ENCODE measurements around the gene CPNE2. TPM values are rescaled to one million over a fixed set of nuclear protein-coding genes. Genes with fewer than 3 reads are reported as not detected.

Gene CPNE2
- total RNA-seq, 1 donor from 2014 or later: 3.4 TPM

DNA sequence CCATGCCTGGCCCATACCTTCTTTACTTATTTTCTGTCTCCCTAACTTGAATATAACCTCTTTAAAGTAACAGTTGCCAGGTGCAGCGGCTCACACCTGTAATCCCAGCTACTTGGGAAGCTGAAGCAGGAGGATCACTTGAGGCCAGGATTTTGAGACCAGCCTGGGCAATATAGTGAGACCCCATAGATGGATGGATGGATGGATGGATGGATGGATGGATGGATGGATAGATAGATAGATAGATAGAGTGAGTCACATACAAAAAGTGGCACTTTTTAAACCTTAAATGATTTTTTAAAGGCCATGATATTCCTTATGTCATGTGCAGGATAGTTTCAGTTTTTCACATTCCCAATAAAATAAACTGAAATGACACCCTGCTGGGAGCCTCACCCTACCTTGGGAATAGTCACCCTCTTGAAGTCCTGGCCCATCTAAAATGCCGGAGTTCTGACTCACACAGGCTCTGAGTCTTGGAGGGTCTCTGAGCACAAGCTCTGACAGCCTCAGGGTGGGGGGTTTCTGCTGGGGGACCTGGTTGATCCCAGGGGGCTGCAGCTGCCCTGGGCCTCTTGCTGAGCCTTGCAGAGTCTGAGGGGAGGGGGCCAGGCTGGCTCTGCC, 26.2 kb downstream of the CPNE2 start:
- Mint-ChIP-seq H3K9me3 (ENCODE audit: unreplicated experiment) (peaks cover 2% of the 10 kb centered on the region), H3K4me1 (ENCODE audit: low read depth, unreplicated experiment) (peaks cover 3% of the 10 kb centered on the region), H3K27me3 (ENCODE audit: unreplicated experiment) (peaks cover 4% of the 10 kb centered on the region), H3K27ac (ENCODE audit: unreplicated experiment) (no peak overlapping the region), H3K36me3 (ENCODE audit: unreplicated experiment) (no peaks in the 10 kb centered on the region), H3K4me3 (ENCODE audit: unreplicated experiment) (no peak overlapping the region)
- no peak for DNase-seq
- TF ChIP-seq, protein P1, sequence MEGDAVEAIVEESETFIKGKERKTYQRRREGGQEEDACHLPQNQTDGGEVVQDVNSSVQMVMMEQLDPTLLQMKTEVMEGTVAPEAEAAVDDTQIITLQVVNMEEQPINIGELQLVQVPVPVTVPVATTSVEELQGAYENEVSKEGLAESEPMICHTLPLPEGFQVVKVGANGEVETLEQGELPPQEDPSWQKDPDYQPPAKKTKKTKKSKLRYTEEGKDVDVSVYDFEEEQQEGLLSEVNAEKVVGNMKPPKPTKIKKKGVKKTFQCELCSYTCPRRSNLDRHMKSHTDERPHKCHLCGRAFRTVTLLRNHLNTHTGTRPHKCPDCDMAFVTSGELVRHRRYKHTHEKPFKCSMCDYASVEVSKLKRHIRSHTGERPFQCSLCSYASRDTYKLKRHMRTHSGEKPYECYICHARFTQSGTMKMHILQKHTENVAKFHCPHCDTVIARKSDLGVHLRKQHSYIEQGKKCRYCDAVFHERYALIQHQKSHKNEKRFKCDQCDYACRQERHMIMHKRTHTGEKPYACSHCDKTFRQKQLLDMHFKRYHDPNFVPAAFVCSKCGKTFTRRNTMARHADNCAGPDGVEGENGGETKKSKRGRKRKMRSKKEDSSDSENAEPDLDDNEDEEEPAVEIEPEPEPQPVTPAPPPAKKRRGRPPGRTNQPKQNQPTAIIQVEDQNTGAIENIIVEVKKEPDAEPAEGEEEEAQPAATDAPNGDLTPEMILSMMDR (IDR thresholded peaks at IDR 0.05; ENCODE audit: partially characterized antibody, unreplicated experiment): no peak

DNA sequence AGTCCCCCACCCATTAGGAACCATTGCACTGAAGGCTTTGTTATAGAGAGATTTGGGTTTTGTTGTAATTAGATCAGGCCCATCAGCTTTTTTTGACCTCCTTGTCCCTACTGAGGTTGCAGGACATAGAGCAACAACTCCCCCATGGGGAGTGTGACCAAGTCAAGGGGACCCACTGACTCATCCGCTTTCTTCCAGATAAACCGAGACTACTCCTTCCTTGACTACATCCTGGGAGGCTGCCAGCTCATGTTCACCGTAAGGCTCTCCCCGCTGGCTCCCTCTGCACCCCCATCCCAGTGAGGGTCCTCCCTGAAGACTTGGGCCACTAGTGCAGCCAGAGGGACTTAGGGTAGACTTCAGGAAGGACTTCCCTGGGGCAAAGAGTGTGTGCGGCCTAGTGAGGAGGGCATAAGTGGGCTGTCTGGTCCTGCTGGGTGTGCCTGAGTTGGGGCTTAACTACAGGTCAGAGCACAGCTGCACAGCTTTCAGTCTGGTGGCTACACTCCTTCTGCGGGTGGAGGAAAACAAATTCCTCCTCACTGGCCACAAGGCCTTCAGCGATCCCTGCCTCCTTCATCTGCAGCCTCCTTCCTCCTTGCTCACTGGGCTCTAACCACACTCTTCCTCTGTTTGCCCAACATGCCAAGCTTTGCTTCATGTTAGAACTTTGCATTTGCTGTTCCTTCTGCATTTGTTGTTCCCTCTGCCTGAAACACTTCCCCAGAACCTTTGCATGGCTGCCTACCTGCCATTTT, 31.0 kb downstream of the CPNE2 start:
- Mint-ChIP-seq H3K36me3 (ENCODE audit: unreplicated experiment) (no peaks in the 10 kb centered on the region), H3K4me1 (ENCODE audit: low read depth, unreplicated experiment) (no peaks in the 10 kb centered on the region), H3K27ac (ENCODE audit: unreplicated experiment) (no peak overlapping the region), H3K4me3 (ENCODE audit: unreplicated experiment) (no peak overlapping the region), H3K9me3 (ENCODE audit: unreplicated experiment) (peaks cover 4% of the 10 kb centered on the region), H3K27me3 (ENCODE audit: unreplicated experiment) (peaks cover 4% of the 10 kb centered on the region)
- TF ChIP-seq, protein P1 (IDR thresholded peaks at IDR 0.05; ENCODE audit: partially characterized antibody, unreplicated experiment): no peak
- DNase-seq: no peak

DNA sequence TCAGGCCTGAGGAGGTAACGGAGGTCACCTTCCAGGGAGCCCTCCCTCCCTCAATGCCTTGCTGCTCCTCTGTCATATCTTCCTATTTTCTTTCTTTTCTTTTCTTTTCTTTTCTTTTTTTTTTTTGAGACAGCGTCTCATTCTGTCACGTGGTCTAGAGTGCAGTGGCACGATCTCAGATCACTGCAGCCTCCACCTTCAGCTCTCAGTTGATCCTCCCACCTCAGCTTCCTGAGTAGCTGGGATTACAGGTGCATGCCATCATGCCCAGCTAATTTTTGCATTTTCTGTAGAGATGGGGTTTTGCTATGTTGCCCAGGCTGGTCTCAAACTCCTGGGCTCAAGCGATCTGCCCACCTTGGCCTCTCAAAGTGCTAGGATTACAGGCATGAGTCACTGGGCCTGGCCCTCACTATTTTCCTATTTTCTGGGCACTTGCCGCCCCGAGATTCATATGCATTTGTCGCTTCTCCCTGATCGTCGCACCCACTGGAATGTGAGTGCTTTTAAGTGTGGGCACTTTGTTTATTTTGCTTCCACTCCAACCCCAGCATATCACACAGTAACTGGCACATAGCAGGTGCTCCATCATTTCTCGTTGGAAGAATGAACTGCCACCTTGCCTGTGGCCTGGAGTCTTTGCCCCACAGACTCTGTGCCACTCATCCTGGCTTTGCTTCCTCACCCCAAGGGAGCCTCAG, 31.7 kb downstream of the CPNE2 start:
- no peaks in the 10 kb centered on the region for H3K4me1 Mint-ChIP-seq (ENCODE audit: low read depth, unreplicated experiment)
- TF ChIP-seq, protein P1 (IDR thresholded peaks at IDR 0.05; ENCODE audit: partially characterized antibody, unreplicated experiment): no peak
- no peaks in the 10 kb centered on the region for H3K36me3 Mint-ChIP-seq (ENCODE audit: unreplicated experiment)
- H3K4me3 Mint-ChIP-seq (ENCODE audit: unreplicated experiment): no peak overlapping the region
- peaks cover 4% of the 10 kb centered on the region for H3K27me3 Mint-ChIP-seq (ENCODE audit: unreplicated experiment)
- no peak for DNase-seq
- peaks cover 4% of the 10 kb centered on the region for H3K9me3 Mint-ChIP-seq (ENCODE audit: unreplicated experiment)
- no peak overlapping the region for H3K27ac Mint-ChIP-seq (ENCODE audit: unreplicated experiment)

DNA sequence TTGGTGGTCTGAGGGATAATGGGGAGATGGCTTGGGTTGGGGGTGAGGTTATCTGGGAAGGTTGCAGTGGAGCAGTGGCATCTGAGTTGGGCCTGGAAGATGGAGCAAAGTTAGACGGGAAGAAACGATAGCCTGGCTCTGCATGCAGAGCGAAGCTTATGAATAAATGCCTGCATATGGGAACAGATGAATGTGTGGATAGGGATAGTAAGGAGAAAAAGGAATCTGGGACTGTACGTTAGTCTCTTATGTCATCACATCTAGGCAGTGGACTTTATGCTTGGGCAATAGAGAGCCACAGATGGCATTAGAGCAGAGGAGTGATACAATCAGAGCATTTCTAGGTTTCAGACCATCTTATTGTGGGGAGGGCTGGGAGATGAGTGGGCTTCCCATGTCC, 33.0 kb downstream of the CPNE2 start:
- Mint-ChIP-seq H3K4me1 (ENCODE audit: low read depth, unreplicated experiment) (no peaks in the 10 kb centered on the region), H3K27me3 (ENCODE audit: unreplicated experiment) (peaks cover 5% of the 10 kb centered on the region), H3K9me3 (ENCODE audit: unreplicated experiment) (peaks cover 4% of the 10 kb centered on the region), H3K36me3 (ENCODE audit: unreplicated experiment) (no peaks in the 10 kb centered on the region), H3K4me3 (ENCODE audit: unreplicated experiment) (no peak overlapping the region), H3K27ac (ENCODE audit: unreplicated experiment) (no peak overlapping the region)
- TF ChIP-seq, protein P1 (IDR thresholded peaks at IDR 0.05; ENCODE audit: partially characterized antibody, unreplicated experiment): no peak
- DNase-seq: no peak
